Neuronal stem cell (in vitro differentiated cells): ENCODE data around the gene PAPPA2.

ENCODE experiments used
- DNase-seq: peaks from one replicate; pipeline ENCODE4 v3.0.0-alpha.2; 2013; ENCODE audit warnings: low spot score
- H2AFZ ChIP-seq: one replicate; pipeline ENCODE4 v1.6.1; 2013; ENCODE audit warnings: mild to moderate bottlenecking, low read length, inconsistent platforms
- H2AK5ac ChIP-seq: 2 replicates; pipeline ENCODE4 v1.6.1; 2013; ENCODE audit warnings: low read depth, mild to moderate bottlenecking, inconsistent platforms, low read length, moderate library complexity, mixed read lengths
- H2BK120ac ChIP-seq: 2 replicates; pipeline ENCODE4 v1.6.1; 2013; ENCODE audit warnings: low read depth, mild to moderate bottlenecking, inconsistent platforms, low read length, moderate library complexity, mixed read lengths
- H2BK12ac ChIP-seq: one replicate; pipeline ENCODE4 v1.6.1; 2013; ENCODE audit warnings: low read length, inconsistent platforms
- H2BK15ac ChIP-seq: 2 replicates; pipeline ENCODE4 v1.6.1; 2013; ENCODE audit warnings: mild to moderate bottlenecking, low read length, inconsistent platforms, mixed read lengths
- H2BK5ac ChIP-seq: one replicate; pipeline ENCODE4 v1.6.1; 2013; ENCODE audit warnings: inconsistent platforms, mild to moderate bottlenecking, low read length, moderate library complexity
- H3K14ac ChIP-seq: one replicate; pipeline ENCODE4 v1.6.1; 2013; ENCODE audit warnings: low read length, inconsistent platforms
- H3K18ac ChIP-seq: 2 replicates; pipeline ENCODE4 v1.6.1; 2013; ENCODE audit warnings: low read length, inconsistent platforms
- H3K23ac ChIP-seq: 2 replicates; pipeline ENCODE4 v1.6.1; 2013; ENCODE audit warnings: low read depth, mild to moderate bottlenecking, mixed read lengths, low read length, inconsistent platforms; ENCODE audit not compliant: poor library complexity
- H3K27ac ChIP-seq: replicated peaks from 3 replicates; pipeline ENCODE4 v1.5.1; 2013; ENCODE audit warnings: low read length, inconsistent platforms
- H3K27me3 ChIP-seq, 3 experiments: 2 replicates each; pipeline ENCODE4 v1.6.1; 2013; ENCODE audit warnings: low read length in 3 of 3, mild to moderate bottlenecking in 2 of 3, inconsistent platforms in 1 of 3, low read depth in 1 of 3, mixed read lengths in 1 of 3, moderate library complexity in 1 of 3; ENCODE audit not compliant: control insufficient read depth in 3 of 3, insufficient read depth in 3 of 3
- H3K36me3 ChIP-seq, 2 donors: replicated peaks in 1 of 2; 2 replicates each; pipeline ENCODE4 v1.6.1; 2013; ENCODE audit warnings: low read length in 2 of 2; ENCODE audit not compliant: control insufficient read depth in 2 of 2, insufficient read depth in 2 of 2
- H3K4ac ChIP-seq: 2 replicates; pipeline ENCODE4 v1.6.1; 2013; ENCODE audit warnings: inconsistent platforms, mild to moderate bottlenecking, low read length, moderate library complexity
- H3K4me1 ChIP-seq, 2 donors: 1 replicate in 1 of 2; 2 replicates in 1 of 2; pipeline ENCODE4 v1.6.1; 2013; ENCODE audit warnings: low read length in 2 of 2, low read depth in 1 of 2; ENCODE audit not compliant: control insufficient read depth in 2 of 2, insufficient read depth in 1 of 2
- H3K4me2 ChIP-seq: one replicate; pipeline ENCODE4 v1.6.1; 2013; ENCODE audit warnings: mild to moderate bottlenecking, low read length, inconsistent platforms; ENCODE audit not compliant: insufficient read depth, poor library complexity, severe bottlenecking
- H3K4me3 ChIP-seq, 2 donors: 2 replicates each; pipeline ENCODE4 v1.5.1; 2013; ENCODE audit warnings: low read length in 2 of 2, mild to moderate bottlenecking in 2 of 2, inconsistent platforms in 1 of 2, moderate library complexity in 1 of 2
- H3K79me1 ChIP-seq: one replicate; pipeline ENCODE4 v1.6.1; 2013; ENCODE audit warnings: low read depth, mild to moderate bottlenecking, inconsistent platforms, low read length, moderate library complexity
- H3K9ac ChIP-seq: one replicate; pipeline ENCODE4 v1.6.1; 2013; ENCODE audit warnings: mild to moderate bottlenecking, low read depth, low read length, inconsistent platforms; ENCODE audit not compliant: poor library complexity
- H3K9me3 ChIP-seq, 2 donors: replicated peaks in 1 of 2; 2 replicates each; pipeline versions ENCODE3 to v1.6.1; 2013; ENCODE audit warnings: low read length in 2 of 2, mild to moderate bottlenecking in 2 of 2, inconsistent platforms in 1 of 2, low read depth in 1 of 2, mixed read lengths in 1 of 2, moderate library complexity in 1 of 2; ENCODE audit not compliant: control insufficient read depth in 2 of 2, insufficient read depth in 1 of 2
- H4K8ac ChIP-seq: one replicate; pipeline ENCODE4 v1.6.1; 2013; ENCODE audit warnings: low read depth, mild to moderate bottlenecking, inconsistent platforms, low read length, moderate library complexity
- H4K91ac ChIP-seq: one replicate; pipeline ENCODE4 v1.6.1; 2013; ENCODE audit warnings: low read length, low read depth, mild to moderate bottlenecking, inconsistent platforms; ENCODE audit not compliant: poor library complexity
- WGBS, 2 donors: extraction: QIAGEN DNeasy Blood & Tissue Kit; methylation state at CpG; one replicate each; pipeline ENCODE4 v1.1.7; 2013; ENCODE audit warnings: missing lambda C conversion rate in 2 of 2, mixed read lengths in 1 of 2; ENCODE audit not compliant: insufficient read length in 2 of 2, insufficient replicate concordance in 1 of 2; ENCODE audit errors: extremely low coverage in 2 of 2; 5-methylcytosine and 5-hydroxymethylcytosine counted together

Gene PAPPA2

DNA sequence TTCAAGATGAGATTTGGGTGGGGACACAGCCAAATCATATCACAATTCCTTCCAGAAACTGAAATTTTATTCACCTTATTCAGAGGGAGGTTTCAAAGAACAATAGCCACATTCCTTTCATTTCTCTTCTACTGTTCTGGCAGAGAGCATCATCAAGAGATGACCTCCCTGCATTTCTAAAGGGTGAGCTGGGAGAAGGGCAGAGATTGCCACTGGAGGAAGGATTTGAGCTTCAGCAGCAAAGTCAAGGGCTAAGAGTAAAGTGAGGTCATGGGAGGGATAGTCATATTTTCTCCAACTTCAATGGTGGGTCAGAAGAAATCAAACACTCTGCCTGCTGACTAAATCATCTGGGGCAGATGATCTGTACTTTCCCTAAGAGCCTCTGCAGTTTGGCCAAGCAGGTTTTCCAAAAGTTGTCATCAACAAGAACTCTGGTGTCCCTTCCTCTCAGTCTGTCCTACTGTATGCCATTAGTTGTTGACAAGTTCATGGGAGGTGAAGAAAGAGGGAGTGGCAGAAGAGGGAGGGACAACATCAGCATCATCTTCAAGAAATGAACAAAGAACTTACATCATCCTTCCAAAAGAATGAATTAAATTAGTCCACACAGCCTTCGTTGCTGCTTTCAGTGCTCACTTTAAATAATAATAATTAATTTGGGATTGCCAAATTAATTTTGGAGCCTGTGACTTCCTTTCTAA is 403.2 kb downstream of the PAPPA2 start:
- WGBS, 2 donors, result no CpG with 5 or more reads among the region's 1 CpG
- no peak overlapping the region for H4K8ac ChIP-seq
- H4K91ac ChIP-seq, result no peak overlapping the region
- no peak overlapping the region for H3K14ac ChIP-seq
- H3K79me1 ChIP-seq, result no peaks in the 10 kb centered on the region
- H3K9me3 ChIP-seq, result no peaks in the 10 kb centered on the region
- H3K4me3 ChIP-seq, result no peak overlapping the region
- no peak for DNase-seq
- no peak overlapping the region for H3K4ac ChIP-seq
- no peak overlapping the region for H2BK5ac ChIP-seq
- no peak overlapping the region for H3K27ac ChIP-seq
- no peak overlapping the region for H2BK15ac ChIP-seq
- H3K23ac ChIP-seq, result no peak overlapping the region
- no peaks in the 10 kb centered on the region for H3K4me1 ChIP-seq
- no peak overlapping the region for H3K4me2 ChIP-seq
- H3K18ac ChIP-seq, result no peak overlapping the region
- no peak overlapping the region for H3K9ac ChIP-seq
- H2AK5ac ChIP-seq, result no peak overlapping the region
- H2AFZ ChIP-seq, result no peak overlapping the region
- no peak overlapping the region for H2BK120ac ChIP-seq
- H3K36me3 ChIP-seq, result no peaks in the 10 kb centered on the region
- no peaks in the 10 kb centered on the region for H3K27me3 ChIP-seq
- H2BK12ac ChIP-seq, result no peak overlapping the region

DNA sequence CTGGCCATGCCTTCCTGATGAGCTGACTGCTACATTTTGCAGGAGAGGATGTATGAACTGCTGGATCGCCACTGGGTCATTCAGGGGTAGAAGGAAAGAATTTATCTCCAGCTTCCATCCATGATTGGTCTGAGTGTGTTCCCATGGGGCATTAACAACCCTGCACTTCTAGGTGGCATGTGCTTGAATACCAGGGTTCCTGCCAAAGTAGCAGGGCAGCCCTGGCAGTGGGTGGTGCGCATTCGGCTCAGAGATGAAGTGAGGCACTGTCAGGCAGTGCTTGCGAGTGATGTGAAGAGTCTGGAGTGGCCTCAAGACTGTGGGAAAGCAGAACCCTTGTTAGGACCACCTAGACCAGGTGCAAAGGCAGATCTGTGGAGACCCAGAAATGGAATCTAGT is 406.6 kb downstream of the PAPPA2 start:
- Histone ChIP-seq H3K36me3 (peaks cover 0 to 2% of the 10 kb centered on the region in 2 donors), H3K14ac (no peak overlapping the region), H3K27me3 (no peaks in the 10 kb centered on the region), H4K91ac (no peak overlapping the region), H2BK15ac (no peak overlapping the region), H3K9me3 (no peaks in the 10 kb centered on the region), H3K27ac (no peak overlapping the region), H2BK120ac (no peak overlapping the region), H3K4me1 (no peaks in the 10 kb centered on the region), H2BK12ac (no peak overlapping the region), H3K18ac (no peak overlapping the region), H4K8ac (no peak overlapping the region), H3K79me1 (no peaks in the 10 kb centered on the region), H3K9ac (no peak overlapping the region), H2BK5ac (no peak overlapping the region), H2AK5ac (no peak overlapping the region), H3K23ac (no peak overlapping the region), H3K4ac (no peak overlapping the region), H2AFZ (no peak overlapping the region), H3K4me3 (no peak overlapping the region), H3K4me2 (no peak overlapping the region)
- whole genome bisulfite sequencing, 2 donors, result no CpG with 5 or more reads among the region's 4 CpGs
- DNase-seq, result no peak

DNA sequence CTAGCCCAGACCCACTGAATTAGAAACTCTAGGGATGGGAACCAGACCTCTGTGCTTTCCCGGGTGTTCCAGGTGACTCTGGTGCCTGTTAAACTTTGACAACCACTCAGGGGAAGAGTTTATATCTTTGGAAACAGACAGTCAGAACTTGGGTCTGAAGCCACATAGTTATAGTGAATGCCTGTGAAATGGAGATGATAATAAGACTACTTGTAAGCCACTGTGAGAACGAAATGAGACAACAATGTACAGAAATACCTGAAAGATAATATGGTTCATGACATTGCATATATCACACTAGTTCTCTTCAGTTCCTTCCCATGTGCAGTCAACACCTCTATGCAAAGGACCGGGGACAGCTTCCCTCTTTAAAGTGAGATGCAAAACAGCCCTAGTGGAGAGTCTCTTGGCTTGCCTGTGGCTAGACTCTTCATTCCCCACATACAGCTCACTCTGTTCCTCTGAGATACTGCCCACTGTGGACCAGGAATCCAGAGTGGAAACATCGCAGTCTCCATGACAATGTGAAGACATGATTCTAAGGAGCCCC is 414.1 kb downstream of the PAPPA2 start:
- Histone ChIP-seq H3K27ac (no peak overlapping the region), H2BK5ac (no peak overlapping the region), H2AK5ac (no peak overlapping the region), H3K4me1 (peaks cover 0 to 3% of the 10 kb centered on the region in 2 donors), H2BK15ac (no peak overlapping the region), H3K4me3 (no peak overlapping the region), H3K36me3 (peaks cover 0 to 5% of the 10 kb centered on the region in 2 donors), H4K91ac (no peak overlapping the region), H2BK12ac (no peak overlapping the region), H3K4ac (no peak overlapping the region), H3K23ac (no peak overlapping the region), H3K18ac (no peak overlapping the region), H3K9me3 (no peaks in the 10 kb centered on the region), H3K4me2 (no peak overlapping the region), H3K27me3 (peaks cover 0 to 3% (median 0%) of the 10 kb centered on the region in 3 experiments), H3K14ac (no peak overlapping the region), H2BK120ac (no peak overlapping the region), H3K79me1 (no peaks in the 10 kb centered on the region), H3K9ac (no peak overlapping the region), H4K8ac (no peak overlapping the region), H2AFZ (no peak overlapping the region)
- no CpG with 5 or more reads among the region's 4 CpGs for WGBS, 2 donors
- DNase-seq, result no peak

DNA sequence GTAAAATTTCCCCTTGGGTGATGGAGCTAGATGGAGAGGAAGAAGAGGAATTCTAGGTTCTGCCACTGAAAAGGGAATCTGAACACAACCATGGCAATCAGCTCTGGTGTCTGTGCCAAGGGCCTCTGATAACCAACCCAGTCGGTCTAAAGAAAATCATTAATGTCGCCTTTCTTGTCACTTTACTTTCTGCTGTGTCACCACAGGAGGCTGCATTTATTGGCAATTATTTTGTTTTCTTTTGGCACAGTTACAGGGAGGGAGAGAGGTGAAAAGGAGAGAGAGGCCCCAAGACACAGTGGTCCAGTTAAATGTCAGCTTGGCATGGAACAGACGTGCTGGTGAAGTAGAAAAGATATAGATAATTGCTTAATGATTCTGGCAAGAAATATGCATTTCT is 414.6 kb downstream of the PAPPA2 start:
- Histone ChIP-seq H3K18ac (no peak overlapping the region), H2BK15ac (no peak overlapping the region), H3K79me1 (no peaks in the 10 kb centered on the region), H2BK120ac (no peak overlapping the region), H3K36me3 (peaks cover 0 to 5% of the 10 kb centered on the region in 2 donors), H3K23ac (no peak overlapping the region), H3K27ac (no peak overlapping the region), H4K91ac (no peak overlapping the region), H3K4ac (no peak overlapping the region), H2BK5ac (no peak overlapping the region), H3K27me3 (peaks cover 0 to 3% (median 0%) of the 10 kb centered on the region in 3 experiments), H2AFZ (no peak overlapping the region), H3K4me2 (no peak overlapping the region), H2AK5ac (no peak overlapping the region), H3K9me3 (no peaks in the 10 kb centered on the region), H3K14ac (no peak overlapping the region), H3K4me1 (peaks cover 0 to 3% of the 10 kb centered on the region in 2 donors), H2BK12ac (no peak overlapping the region), H3K9ac (no peak overlapping the region), H3K4me3 (no peak overlapping the region), H4K8ac (no peak overlapping the region)
- no peak for DNase-seq
- no CpG with 5 or more reads among the region's 3 CpGs for WGBS, 2 donors
